K562 (cell line): ENCODE results near the gene LINC00632.
"Not testable (repeated sequence)": the region's sequence is repeated elsewhere in the genome, so short reads cannot be mapped to it uniquely, and the experiment has no call there.

Experiments used
- EZH2 ChIP-seq: IDR thresholded peaks from 2 replicates; pipeline ENCODE4 v1.6.1; 2012; ENCODE audit warnings: low read depth, mild to moderate bottlenecking, inconsistent platforms, low read length, borderline replicate concordance
- HDAC8 ChIP-seq: fragments of 450-650 bp; IDR thresholded peaks from 2 replicates; pipeline ENCODE4 v1.6.1; 2016; ENCODE audit warnings: mild to moderate bottlenecking, missing genetic modification characterization, moderate library complexity, missing compliant biosample characterization
- IRF2 ChIP-seq: sonication (generic); formaldehyde crosslinking; IDR thresholded peaks from 2 replicates; pipeline ENCODE4 v1.8.1; 2022; ENCODE audit warnings: mild to moderate bottlenecking, missing genetic modification reagents
- POLR2AphosphoS5 ChIP-seq: IDR thresholded peaks from 2 replicates; pipeline ENCODE4 v1.6.1; 2011; ENCODE audit warnings: mild to moderate bottlenecking, low read depth, low read length, moderate library complexity; ENCODE audit not compliant: control insufficient read depth, insufficient read depth
- SETDB1 ChIP-seq: IDR thresholded peaks from one replicate; pipeline ENCODE4 v1.6.1; 2012; ENCODE audit warnings: low read length, control low read depth, inconsistent platforms
- TF ChIP-seq, protein P1 (sequence below): sonication (generic); formaldehyde crosslinking; IDR thresholded peaks from 2 replicates; pipeline ENCODE4 v1.5.0; 2020; ENCODE audit warnings: missing genetic modification reagents
- TF ChIP-seq, protein P2 (sequence below): fragments of 450-650 bp; IDR thresholded peaks from 2 replicates; pipeline ENCODE4 v1.6.1; 2017; ENCODE audit warnings: mild to moderate bottlenecking, moderate library complexity
- TF ChIP-seq, protein P3 (sequence below), 3 experiments: IDR thresholded peaks in 2 of 3; conservative IDR thresholded peaks in 1 of 3; 2 replicates each; pipeline ENCODE4 v1.5.1; 2011 to 2012; ENCODE audit warnings: low read length in 3 of 3, mild to moderate bottlenecking in 3 of 3, control low read depth in 2 of 3, improper control_type of control experiment in 1 of 3, inconsistent platforms in 1 of 3, low read depth in 1 of 3, mixed read lengths in 1 of 3, moderate library complexity in 1 of 3; ENCODE audit not compliant: insufficient read depth in 2 of 3
- TF ChIP-seq, protein P4 (sequence below): sonication (generic); formaldehyde crosslinking; IDR thresholded peaks from 2 replicates; pipeline ENCODE4 v1.8.1; 2023; ENCODE audit warnings: mild to moderate bottlenecking, missing genetic modification reagents

GRCh38 chrX:140691596-140691995 lies 18.0 kb upstream of the LINC00632 start:
- TF ChIP-seq, protein P1, sequence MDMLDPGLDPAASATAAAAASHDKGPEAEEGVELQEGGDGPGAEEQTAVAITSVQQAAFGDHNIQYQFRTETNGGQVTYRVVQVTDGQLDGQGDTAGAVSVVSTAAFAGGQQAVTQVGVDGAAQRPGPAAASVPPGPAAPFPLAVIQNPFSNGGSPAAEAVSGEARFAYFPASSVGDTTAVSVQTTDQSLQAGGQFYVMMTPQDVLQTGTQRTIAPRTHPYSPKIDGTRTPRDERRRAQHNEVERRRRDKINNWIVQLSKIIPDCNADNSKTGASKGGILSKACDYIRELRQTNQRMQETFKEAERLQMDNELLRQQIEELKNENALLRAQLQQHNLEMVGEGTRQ = not testable (repeated sequence)
- not testable (repeated sequence) for TF ChIP-seq HDAC8 (tag); SETDB1; POLR2AphosphoS5; EZH2; IRF2 (CRISPR knock-in tag)
- TF ChIP-seq, protein P2, sequence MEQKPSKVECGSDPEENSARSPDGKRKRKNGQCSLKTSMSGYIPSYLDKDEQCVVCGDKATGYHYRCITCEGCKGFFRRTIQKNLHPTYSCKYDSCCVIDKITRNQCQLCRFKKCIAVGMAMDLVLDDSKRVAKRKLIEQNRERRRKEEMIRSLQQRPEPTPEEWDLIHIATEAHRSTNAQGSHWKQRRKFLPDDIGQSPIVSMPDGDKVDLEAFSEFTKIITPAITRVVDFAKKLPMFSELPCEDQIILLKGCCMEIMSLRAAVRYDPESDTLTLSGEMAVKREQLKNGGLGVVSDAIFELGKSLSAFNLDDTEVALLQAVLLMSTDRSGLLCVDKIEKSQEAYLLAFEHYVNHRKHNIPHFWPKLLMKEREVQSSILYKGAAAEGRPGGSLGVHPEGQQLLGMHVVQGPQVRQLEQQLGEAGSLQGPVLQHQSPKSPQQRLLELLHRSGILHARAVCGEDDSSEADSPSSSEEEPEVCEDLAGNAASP = not testable (repeated sequence)
- TF ChIP-seq, protein P3, sequence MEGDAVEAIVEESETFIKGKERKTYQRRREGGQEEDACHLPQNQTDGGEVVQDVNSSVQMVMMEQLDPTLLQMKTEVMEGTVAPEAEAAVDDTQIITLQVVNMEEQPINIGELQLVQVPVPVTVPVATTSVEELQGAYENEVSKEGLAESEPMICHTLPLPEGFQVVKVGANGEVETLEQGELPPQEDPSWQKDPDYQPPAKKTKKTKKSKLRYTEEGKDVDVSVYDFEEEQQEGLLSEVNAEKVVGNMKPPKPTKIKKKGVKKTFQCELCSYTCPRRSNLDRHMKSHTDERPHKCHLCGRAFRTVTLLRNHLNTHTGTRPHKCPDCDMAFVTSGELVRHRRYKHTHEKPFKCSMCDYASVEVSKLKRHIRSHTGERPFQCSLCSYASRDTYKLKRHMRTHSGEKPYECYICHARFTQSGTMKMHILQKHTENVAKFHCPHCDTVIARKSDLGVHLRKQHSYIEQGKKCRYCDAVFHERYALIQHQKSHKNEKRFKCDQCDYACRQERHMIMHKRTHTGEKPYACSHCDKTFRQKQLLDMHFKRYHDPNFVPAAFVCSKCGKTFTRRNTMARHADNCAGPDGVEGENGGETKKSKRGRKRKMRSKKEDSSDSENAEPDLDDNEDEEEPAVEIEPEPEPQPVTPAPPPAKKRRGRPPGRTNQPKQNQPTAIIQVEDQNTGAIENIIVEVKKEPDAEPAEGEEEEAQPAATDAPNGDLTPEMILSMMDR (IDR thresholded peaks at IDR 0.05 in 2 of 3, conservative IDR thresholded peaks at IDR 0.05 in 1 of 3; ENCODE audit: insufficient read depth in 2 of 3, low read depth in 1 of 3, low read length in 3 of 3) = not testable (repeated sequence)
- TF ChIP-seq, protein P4, sequence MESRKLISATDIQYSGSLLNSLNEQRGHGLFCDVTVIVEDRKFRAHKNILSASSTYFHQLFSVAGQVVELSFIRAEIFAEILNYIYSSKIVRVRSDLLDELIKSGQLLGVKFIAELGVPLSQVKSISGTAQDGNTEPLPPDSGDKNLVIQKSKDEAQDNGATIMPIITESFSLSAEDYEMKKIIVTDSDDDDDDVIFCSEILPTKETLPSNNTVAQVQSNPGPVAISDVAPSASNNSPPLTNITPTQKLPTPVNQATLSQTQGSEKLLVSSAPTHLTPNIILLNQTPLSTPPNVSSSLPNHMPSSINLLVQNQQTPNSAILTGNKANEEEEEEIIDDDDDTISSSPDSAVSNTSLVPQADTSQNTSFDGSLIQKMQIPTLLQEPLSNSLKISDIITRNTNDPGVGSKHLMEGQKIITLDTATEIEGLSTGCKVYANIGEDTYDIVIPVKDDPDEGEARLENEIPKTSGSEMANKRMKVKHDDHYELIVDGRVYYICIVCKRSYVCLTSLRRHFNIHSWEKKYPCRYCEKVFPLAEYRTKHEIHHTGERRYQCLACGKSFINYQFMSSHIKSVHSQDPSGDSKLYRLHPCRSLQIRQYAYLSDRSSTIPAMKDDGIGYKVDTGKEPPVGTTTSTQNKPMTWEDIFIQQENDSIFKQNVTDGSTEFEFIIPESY (CRISPR knock-in tag) = not testable (repeated sequence)
